Natural killer cell (primary cell): Measurements from ENCODE around the gene KLC3. TPM values are rescaled to one million over a fixed set of nuclear protein-coding genes. Genes with fewer than 3 reads are reported as not detected.

Source experiments
- ATAC-seq, 3 donors: fragments of 150-1000 bp in 2 of 3; fragments of 200-7000 bp in 1 of 3; cut with Tn5 transposase; 1 replicate in 1 of 3; 2 replicates in 2 of 3; pipeline ENCODE4 v1.10.0; 2021; ENCODE audit warnings: mild to moderate bottlenecking in 2 of 3, moderate library complexity in 2 of 3
- DNase-seq, 2 donors: peaks; one replicate each; pipeline versions ENCODE4 v3.0.0 to v3.0.0-alpha.2; 2013 to 2021; ENCODE audit warnings: mixed read lengths in 1 of 2
- H3K27ac ChIP-seq: one replicate; pipeline ENCODE4 v1.5.1; 2013; ENCODE audit warnings: mild to moderate bottlenecking, low read length
- H3K27me3 ChIP-seq: one replicate; pipeline ENCODE4 v1.6.1; 2013; ENCODE audit warnings: low read length; ENCODE audit not compliant: control insufficient read depth, insufficient read depth
- H3K36me3 ChIP-seq: one replicate; pipeline ENCODE4 v1.6.1; 2013; ENCODE audit warnings: low read length; ENCODE audit not compliant: control insufficient read depth, insufficient read depth
- H3K4me1 ChIP-seq: one replicate; pipeline ENCODE4 v1.6.1; 2013; ENCODE audit warnings: low read length; ENCODE audit not compliant: control insufficient read depth, insufficient read depth
- H3K4me3 ChIP-seq: one replicate; pipeline ENCODE4 v1.5.1; 2013; ENCODE audit warnings: low read length
- H3K9me3 ChIP-seq: one replicate; pipeline ENCODE4 v1.6.1; 2013; ENCODE audit warnings: low read length; ENCODE audit not compliant: control insufficient read depth, insufficient read depth
- H3K27ac Mint-ChIP-seq, 2 donors: one replicate each; pipeline ENCODE4 v1.8.0; 2022; ENCODE audit warnings: mild to moderate bottlenecking in 2 of 2, mixed read lengths in 2 of 2, moderate library complexity in 1 of 2
- H3K27me3 Mint-ChIP-seq, 2 donors: one replicate each; pipeline ENCODE4 v1.8.0; 2022; ENCODE audit warnings: low read depth in 2 of 2, mixed read lengths in 2 of 2
- H3K36me3 Mint-ChIP-seq: one replicate; pipeline ENCODE4 v1.8.0; 2022; ENCODE audit warnings: mixed read lengths
- H3K4me1 Mint-ChIP-seq, 2 donors: one replicate each; pipeline ENCODE4 v1.8.0; 2022; ENCODE audit warnings: mixed read lengths in 2 of 2
- H3K4me3 Mint-ChIP-seq: one replicate; pipeline ENCODE4 v1.8.0; 2022; ENCODE audit warnings: mild to moderate bottlenecking, moderate library complexity, mixed read lengths
- H3K9me3 Mint-ChIP-seq, 2 donors: one replicate each; pipeline ENCODE4 v1.8.0; 2022; ENCODE audit warnings: mixed read lengths in 2 of 2
- WGBS: methylation state at CpG from one replicate; pipeline ENCODE4 v1.1.7; 2013; ENCODE audit warnings: missing lambda C conversion rate; ENCODE audit not compliant: insufficient coverage; 5-methylcytosine and 5-hydroxymethylcytosine counted together
- intact Hi-C: fragments of 100-400 bp; cut with micrococcal nuclease; formaldehyde crosslinking; loops from one replicate; pipeline ENCODE4 v1.14.2; 2022
- total RNA-seq, 4 donors: library from RNA; stranded (reverse); fragments of 120-200 nt in 1 of 4; gene quantifications; one replicate each; pipeline versions ENCODE4 v1.2.3 to v1.2.4, GENCODE V29; 2013 to 2022
- TF ChIP-seq, protein P1 (sequence below): fragments of 200-600 bp; IDR thresholded peaks from one replicate; pipeline ENCODE4 v1.8.0; 2022; ENCODE audit warnings: antibody characterized with exemption

Gene KLC3
- total RNA-seq, 3 donors from 2014 or later (not counting 1 experiment from before 2014, with no cell fraction given), result not detected

DNA sequence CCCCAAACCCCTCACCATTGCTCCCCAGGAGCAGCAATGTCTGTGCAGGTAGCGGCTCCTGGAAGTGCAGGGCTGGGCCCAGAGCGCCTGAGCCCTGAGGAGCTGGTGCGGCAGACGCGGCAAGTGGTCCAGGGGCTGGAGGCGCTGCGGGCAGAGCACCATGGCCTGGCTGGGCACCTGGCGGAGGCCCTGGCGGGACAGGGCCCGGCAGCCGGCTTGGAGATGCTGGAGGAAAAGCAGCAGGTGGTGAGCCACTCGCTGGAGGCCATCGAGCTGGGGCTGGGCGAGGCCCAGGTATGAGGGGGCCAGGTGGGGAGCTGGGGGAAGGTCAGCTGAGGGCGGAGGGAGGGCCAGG, 4.9 kb downstream of the KLC3 start:
- H3K4me3 ChIP-seq, result no peak overlapping the region

DNA sequence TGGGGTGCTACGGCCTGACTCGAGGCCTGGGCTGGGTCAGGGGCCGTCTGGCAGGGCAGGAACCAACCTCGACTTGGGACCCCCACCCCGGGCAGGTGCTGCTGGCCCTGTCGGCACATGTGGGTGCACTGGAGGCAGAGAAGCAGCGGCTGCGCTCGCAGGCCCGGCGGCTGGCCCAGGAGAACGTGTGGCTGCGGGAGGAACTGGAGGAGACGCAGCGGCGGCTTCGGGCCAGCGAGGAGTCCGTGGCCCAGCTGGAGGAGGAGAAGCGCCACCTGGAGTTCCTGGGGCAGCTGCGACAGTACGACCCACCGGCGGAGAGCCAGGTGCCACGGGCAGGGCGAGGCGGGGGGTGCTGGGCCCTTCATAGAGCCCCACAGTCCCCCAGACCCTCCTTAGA, 5.9 kb downstream of the KLC3 start:
- no peaks in the 10 kb centered on the region for H3K9me3 Mint-ChIP-seq
- Histone ChIP-seq H3K36me3 (peaks cover 3% of the 10 kb centered on the region), H3K4me3 (no peak overlapping the region), H3K9me3 (no peaks in the 10 kb centered on the region), H3K4me1 (no peaks in the 10 kb centered on the region), H3K27me3 (peaks cover 3% of the 10 kb centered on the region), H3K27ac (no peak overlapping the region)
- H3K4me3 Mint-ChIP-seq, result no peak overlapping the region
- no peak overlapping the region for H3K27ac Mint-ChIP-seq
- TF ChIP-seq, protein P1, sequence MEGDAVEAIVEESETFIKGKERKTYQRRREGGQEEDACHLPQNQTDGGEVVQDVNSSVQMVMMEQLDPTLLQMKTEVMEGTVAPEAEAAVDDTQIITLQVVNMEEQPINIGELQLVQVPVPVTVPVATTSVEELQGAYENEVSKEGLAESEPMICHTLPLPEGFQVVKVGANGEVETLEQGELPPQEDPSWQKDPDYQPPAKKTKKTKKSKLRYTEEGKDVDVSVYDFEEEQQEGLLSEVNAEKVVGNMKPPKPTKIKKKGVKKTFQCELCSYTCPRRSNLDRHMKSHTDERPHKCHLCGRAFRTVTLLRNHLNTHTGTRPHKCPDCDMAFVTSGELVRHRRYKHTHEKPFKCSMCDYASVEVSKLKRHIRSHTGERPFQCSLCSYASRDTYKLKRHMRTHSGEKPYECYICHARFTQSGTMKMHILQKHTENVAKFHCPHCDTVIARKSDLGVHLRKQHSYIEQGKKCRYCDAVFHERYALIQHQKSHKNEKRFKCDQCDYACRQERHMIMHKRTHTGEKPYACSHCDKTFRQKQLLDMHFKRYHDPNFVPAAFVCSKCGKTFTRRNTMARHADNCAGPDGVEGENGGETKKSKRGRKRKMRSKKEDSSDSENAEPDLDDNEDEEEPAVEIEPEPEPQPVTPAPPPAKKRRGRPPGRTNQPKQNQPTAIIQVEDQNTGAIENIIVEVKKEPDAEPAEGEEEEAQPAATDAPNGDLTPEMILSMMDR, result no peak
- no peaks in the 10 kb centered on the region for H3K36me3 Mint-ChIP-seq
- WGBS, result 39% methylated on average over 27 of the region's 27 CpGs
- H3K4me1 Mint-ChIP-seq, result no peaks in the 10 kb centered on the region
- peaks cover 0 to 5% of the 10 kb centered on the region in 2 donors for H3K27me3 Mint-ChIP-seq
- ATAC-seq (no peak), DNase-seq (no peak)
- intact Hi-C loops, result no loop called here

More for the DNA sequence above, 4.9 kb downstream of the KLC3 start:
- intact Hi-C loops, result no loop called here
- ATAC-seq (no peak), DNase-seq (no peak)
- WGBS, result 91% methylated on average over 15 of the region's 15 CpGs
- no peak overlapping the region for H3K27ac ChIP-seq
- H3K4me3 Mint-ChIP-seq, result no peak overlapping the region
- peaks cover 4% of the 10 kb centered on the region for H3K4me1 ChIP-seq
- no peaks in the 10 kb centered on the region for H3K9me3 ChIP-seq
- no peaks in the 10 kb centered on the region for H3K4me1 Mint-ChIP-seq
- TF ChIP-seq, protein P1, result no peak
- H3K27me3 Mint-ChIP-seq, result peaks cover under 1 to 5% of the 10 kb centered on the region in 2 donors
- no peak overlapping the region for H3K27ac Mint-ChIP-seq
- H3K9me3 Mint-ChIP-seq, result no peaks in the 10 kb centered on the region
- peaks cover 7% of the 10 kb centered on the region for H3K27me3 ChIP-seq
- no peaks in the 10 kb centered on the region for H3K36me3 Mint-ChIP-seq
- no peaks in the 10 kb centered on the region for H3K36me3 ChIP-seq

DNA sequence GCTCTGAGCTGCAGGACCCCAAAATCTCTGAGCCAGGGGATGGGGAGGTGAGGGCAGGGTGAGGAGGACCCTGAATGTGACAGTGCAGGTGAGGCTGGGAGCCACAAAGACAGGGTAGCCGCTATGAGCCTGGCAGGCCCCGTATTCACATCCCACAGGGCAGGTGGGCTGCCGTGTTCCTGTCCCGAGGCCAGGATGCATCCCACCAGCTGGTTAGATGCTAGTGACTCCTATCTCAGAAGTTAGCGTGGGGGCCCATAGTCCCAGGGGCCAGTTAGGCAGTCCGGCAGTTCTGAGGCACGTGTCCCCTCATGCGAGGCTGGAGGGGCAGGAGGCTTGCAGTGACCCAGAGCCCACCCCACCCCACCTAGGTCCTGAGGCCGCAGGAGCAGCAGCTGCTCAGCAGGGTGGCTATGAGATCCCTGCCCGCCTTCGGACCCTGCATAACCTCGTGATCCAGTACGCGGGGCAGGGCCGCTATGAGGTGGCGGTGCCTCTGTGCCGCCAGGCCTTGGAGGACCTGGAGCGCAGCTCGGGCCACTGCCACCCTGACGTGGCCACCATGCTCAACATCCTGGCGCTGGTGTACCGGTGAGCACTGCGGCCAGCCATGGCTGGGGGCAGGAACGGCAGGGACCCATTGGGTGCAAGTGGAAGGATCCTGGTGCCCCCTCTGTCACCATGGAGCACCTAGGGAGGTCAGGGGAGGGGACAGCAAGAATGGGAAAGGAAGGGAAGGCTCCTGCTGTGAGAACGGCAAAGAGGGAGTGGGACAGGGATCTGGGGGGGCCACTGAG, 7.2 kb downstream of the KLC3 start:
- no peaks in the 10 kb centered on the region for H3K4me1 ChIP-seq
- no peak overlapping the region for H3K4me3 Mint-ChIP-seq
- WGBS, result 81% methylated on average over 25 of the region's 25 CpGs
- intact Hi-C loops, result no loop called here
- no peak overlapping the region for H3K4me3 ChIP-seq
- peaks cover 0 to 5% of the 10 kb centered on the region in 2 donors for H3K27me3 Mint-ChIP-seq
- TF ChIP-seq, protein P1, result no peak
- no peaks in the 10 kb centered on the region for H3K9me3 Mint-ChIP-seq
- DNase-seq (no peak), ATAC-seq (no peak)
- no peaks in the 10 kb centered on the region for H3K4me1 Mint-ChIP-seq
- no peaks in the 10 kb centered on the region for H3K9me3 ChIP-seq
- peaks cover 3% of the 10 kb centered on the region for H3K27me3 ChIP-seq
- no peak overlapping the region for H3K27ac Mint-ChIP-seq
- no peak overlapping the region for H3K27ac ChIP-seq
- peaks cover 8% of the 10 kb centered on the region for H3K36me3 ChIP-seq
- no peaks in the 10 kb centered on the region for H3K36me3 Mint-ChIP-seq
